Measurements from ENCODE around the gene TMEM9.

TMEM9 gene

DNA sequence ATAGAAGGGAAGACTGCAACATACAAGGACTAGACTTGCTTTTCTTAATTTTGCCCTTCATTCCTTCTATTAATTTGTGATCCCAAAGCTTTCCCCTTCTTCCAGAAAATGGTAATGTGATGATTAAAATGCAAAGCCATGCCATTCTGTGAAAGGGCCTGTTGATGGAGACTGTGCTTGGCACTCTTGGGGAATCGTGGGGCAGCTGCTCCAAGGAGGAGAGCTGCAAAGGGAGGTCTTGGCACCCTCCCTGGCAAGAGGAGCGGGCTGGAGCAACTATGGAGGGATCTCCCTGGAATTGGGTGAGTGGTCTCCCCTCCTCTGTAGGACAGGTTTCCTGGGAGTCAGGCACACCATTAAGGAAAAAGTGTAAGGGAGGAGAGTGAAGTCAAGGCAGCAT, 58.7 kb downstream of the TMEM9 start:
- H3K27me3 ChIP-seq (ENCODE audit: low read depth, low read length) = peaks cover 10% of the 10 kb centered on the region
- peak overlapping the region; percentile 41 for H3K4me2 ChIP-seq (ENCODE audit: low read length)
- no peak overlapping the region for H3K4me3 ChIP-seq (ENCODE audit: low read length)
- H3K4me1 ChIP-seq (ENCODE audit: low read length) = peaks cover 12% of the 10 kb centered on the region
- H3K27ac ChIP-seq (ENCODE audit: low read length) = no peak overlapping the region
- no peak for TF ChIP-seq CTCF (IDR thresholded peaks at IDR 0.05; ENCODE audit: low read depth, low read length)
- no peak for TF ChIP-seq EZH2phosphoT487 (IDR thresholded peaks at IDR 0.05; ENCODE audit: low read depth)
- no peaks in the 10 kb centered on the region for H3K79me2 ChIP-seq (ENCODE audit: low read length)
- no peaks in the 10 kb centered on the region for H3K36me3 ChIP-seq (replicated peaks; ENCODE audit: low read depth, low read length)
- H3K9ac ChIP-seq (ENCODE audit: low read length) = no peak overlapping the region
- no peak overlapping the region for H2AFZ ChIP-seq (ENCODE audit: low read depth, low read length)
- H4K20me1 ChIP-seq (ENCODE audit: insufficient read depth, low read length) = no peaks in the 10 kb centered on the region
- no peaks in the 10 kb centered on the region for H3K9me3 ChIP-seq (ENCODE audit: insufficient read depth, low read length)

DNA sequence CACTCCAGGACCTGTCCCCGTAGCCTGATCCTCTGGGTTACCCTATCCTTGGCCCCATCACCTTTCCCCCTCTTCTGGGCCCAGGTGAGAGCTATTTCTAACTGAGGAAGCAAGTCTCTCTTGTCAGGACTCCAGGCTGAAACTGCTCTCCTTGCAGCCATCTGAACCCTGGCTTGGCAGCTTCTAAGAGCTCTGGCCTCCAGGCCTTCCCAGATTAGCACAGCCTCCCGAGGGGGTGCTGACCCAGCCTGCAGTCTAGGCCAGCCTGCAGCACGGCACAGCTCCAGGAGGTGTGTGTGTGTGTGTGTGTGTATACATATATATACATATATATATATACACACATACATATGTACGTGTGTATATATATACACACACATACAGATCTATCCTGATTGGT, 59.4 kb downstream of the TMEM9 start:
- H3K36me3 ChIP-seq (replicated peaks; ENCODE audit: low read depth, low read length) = no peaks in the 10 kb centered on the region
- H3K4me1 ChIP-seq (ENCODE audit: low read length) = peaks cover 12% of the 10 kb centered on the region
- no peaks in the 10 kb centered on the region for H3K9me3 ChIP-seq (ENCODE audit: insufficient read depth, low read length)
- H4K20me1 ChIP-seq (ENCODE audit: insufficient read depth, low read length) = no peaks in the 10 kb centered on the region
- no peak overlapping the region for H3K9ac ChIP-seq (ENCODE audit: low read length)
- peaks cover 14% of the 10 kb centered on the region for H3K27me3 ChIP-seq (ENCODE audit: low read depth, low read length)
- H3K27ac ChIP-seq (ENCODE audit: low read length) = no peak overlapping the region
- H3K79me2 ChIP-seq (ENCODE audit: low read length) = no peaks in the 10 kb centered on the region
- H3K4me3 ChIP-seq (ENCODE audit: low read length) = no peak overlapping the region
- no peak overlapping the region for H2AFZ ChIP-seq (ENCODE audit: low read depth, low read length)
- TF ChIP-seq CTCF (IDR thresholded peaks at IDR 0.05; ENCODE audit: low read depth, low read length) (no peak), EZH2phosphoT487 (IDR thresholded peaks at IDR 0.05; ENCODE audit: low read depth) (no peak)
- H3K4me2 ChIP-seq (ENCODE audit: low read length) = no peak overlapping the region

- Histone ChIP-seq H3K27ac (ENCODE audit: low read length) (no peak overlapping the region), H3K4me2 (ENCODE audit: low read length) (no peak overlapping the region), H3K9ac (ENCODE audit: low read length) (no peak overlapping the region), H3K79me2 (ENCODE audit: low read length) (no peaks in the 10 kb centered on the region), H3K36me3 (replicated peaks; ENCODE audit: low read depth, low read length) (no peaks in the 10 kb centered on the region), H3K27me3 (ENCODE audit: low read depth, low read length) (peaks cover 14% of the 10 kb centered on the region), H3K4me1 (ENCODE audit: low read length) (peaks cover 12% of the 10 kb centered on the region), H2AFZ (ENCODE audit: low read depth, low read length) (no peak overlapping the region), H3K9me3 (ENCODE audit: insufficient read depth, low read length) (no peaks in the 10 kb centered on the region), H3K4me3 (ENCODE audit: low read length) (no peak overlapping the region), H4K20me1 (ENCODE audit: insufficient read depth, low read length) (no peaks in the 10 kb centered on the region)
- no peak for TF ChIP-seq EZH2phosphoT487 (IDR thresholded peaks at IDR 0.05; ENCODE audit: low read depth)
- TF ChIP-seq CTCF (IDR thresholded peaks at IDR 0.05; ENCODE audit: low read depth, low read length) = no peak
Measured at GRCh38 chr1:201093962-201094361, 60.3 kb downstream of the TMEM9 start.

DNA sequence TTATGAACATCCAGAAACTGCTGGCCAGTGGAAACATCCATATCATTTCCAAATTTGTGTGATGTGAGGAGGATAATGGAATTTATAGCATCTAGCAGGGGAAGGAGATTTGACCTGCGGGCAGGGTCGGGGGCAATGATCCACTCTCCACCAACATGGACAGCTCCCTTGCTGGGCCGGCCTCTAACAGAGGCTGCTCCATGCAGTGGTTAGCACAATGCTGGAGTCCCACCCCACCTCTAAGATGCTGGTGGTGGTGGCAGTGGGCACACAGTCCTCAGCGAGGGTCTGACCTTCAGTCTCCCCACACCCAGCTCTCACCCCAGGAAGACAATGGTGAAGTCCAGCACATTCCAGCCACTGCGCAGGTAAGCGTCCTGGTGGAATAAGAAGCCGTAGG, 60.7 kb downstream of the TMEM9 start:
- H3K79me2 ChIP-seq (ENCODE audit: low read length) = no peaks in the 10 kb centered on the region
- TF ChIP-seq EZH2phosphoT487 (IDR thresholded peaks at IDR 0.05; ENCODE audit: low read depth) = no peak
- TF ChIP-seq CTCF (IDR thresholded peaks at IDR 0.05; ENCODE audit: low read depth, low read length) = no peak

More for the DNA sequence above, 60.7 kb downstream of the TMEM9 start:
- no peak overlapping the region for H2AFZ ChIP-seq (ENCODE audit: low read depth, low read length)
- peaks cover 14% of the 10 kb centered on the region for H3K27me3 ChIP-seq (ENCODE audit: low read depth, low read length)
- H3K9ac ChIP-seq (ENCODE audit: low read length) = no peak overlapping the region
- H3K27ac ChIP-seq (ENCODE audit: low read length) = no peak overlapping the region
- no peaks in the 10 kb centered on the region for H4K20me1 ChIP-seq (ENCODE audit: insufficient read depth, low read length)
- no peak overlapping the region for H3K4me3 ChIP-seq (ENCODE audit: low read length)
- no peak overlapping the region for H3K4me2 ChIP-seq (ENCODE audit: low read length)
- no peaks in the 10 kb centered on the region for H3K9me3 ChIP-seq (ENCODE audit: insufficient read depth, low read length)
- H3K36me3 ChIP-seq (replicated peaks; ENCODE audit: low read depth, low read length) = no peaks in the 10 kb centered on the region
- H3K4me1 ChIP-seq (ENCODE audit: low read length) = peaks cover 12% of the 10 kb centered on the region
